SJCRH30 (cell line): ENCODE results near the gene ADCY6. TPM values are rescaled to one million over a fixed set of nuclear protein-coding genes. Genes with fewer than 3 reads are reported as not detected.
"Not testable (repeated sequence)": the region's sequence is repeated elsewhere in the genome, so short reads cannot be mapped to it uniquely, and the experiment has no call there.

Source experiments
- DNase-seq, 2 experiments: peaks; one replicate each; pipeline ENCODE4 v3.0.0-alpha.2; 2015 to 2020
- H3K27ac ChIP-seq: fragments of 250-450 bp; sonication (Bioruptor Pico); 2 replicates; pipeline ENCODE4 v1.5.1; 2020; ENCODE audit warnings: mild to moderate bottlenecking, moderate library complexity
- H3K27me3 ChIP-seq: fragments of 250-450 bp; sonication (Bioruptor Pico); 2 replicates; pipeline ENCODE4 v1.5.1; 2020; ENCODE audit warnings: mild to moderate bottlenecking, moderate library complexity
- H3K36me3 ChIP-seq: fragments of 250-450 bp; sonication (Bioruptor Pico); 2 replicates; pipeline ENCODE4 v1.5.1; 2020; ENCODE audit warnings: mild to moderate bottlenecking, moderate library complexity
- H3K4me1 ChIP-seq: fragments of 250-450 bp; sonication (Bioruptor Pico); 2 replicates; pipeline ENCODE4 v1.5.1; 2020; ENCODE audit warnings: mild to moderate bottlenecking, moderate library complexity
- H3K4me3 ChIP-seq: fragments of 250-450 bp; sonication (Bioruptor Pico); 2 replicates; pipeline ENCODE4 v1.5.1; 2020; ENCODE audit warnings: mild to moderate bottlenecking, moderate library complexity
- H3K9me3 ChIP-seq: fragments of 250-450 bp; sonication (Bioruptor Pico); replicated peaks from 2 replicates; pipeline ENCODE4 v1.5.1; 2020; ENCODE audit warnings: mild to moderate bottlenecking, moderate library complexity
- total RNA-seq: library from RNA; depleted of rRNA; stranded (reverse); fragments of >200 nt; shearing (Covaris generic); gene quantifications from 2 replicates; pipeline ENCODE4 v1.2.3, GENCODE V29; 2014

Gene ADCY6
- total RNA-seq, 1 experiment from 2014 or later = 18.7 TPM

DNA sequence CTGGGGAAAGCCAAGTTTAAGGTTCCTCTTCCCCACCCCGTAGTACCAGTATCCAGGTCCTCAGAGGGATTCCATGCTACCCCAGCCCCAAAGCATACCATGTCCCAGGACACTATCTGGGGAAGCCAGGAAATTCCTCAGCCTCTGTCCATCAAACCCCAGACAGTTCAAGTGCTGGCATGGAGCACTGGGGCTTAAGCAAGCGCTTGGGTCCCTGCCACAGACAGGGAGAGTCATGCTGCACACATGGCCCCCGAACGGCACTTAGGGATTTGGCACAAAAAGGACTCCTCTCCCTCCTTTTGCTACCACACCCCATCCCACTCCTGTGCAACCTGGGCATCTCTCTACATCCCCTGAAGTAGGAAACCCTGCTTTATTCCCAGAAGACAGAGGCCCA is 21.8 kb downstream of the ADCY6 start:
- no peaks in the 10 kb centered on the region for H3K4me1 ChIP-seq
- H3K27ac ChIP-seq = no peak overlapping the region
- H3K36me3 ChIP-seq = 0 out of 2 replicates have a peak, but pooled peaks cover 3% of the 10 kb centered on the region
- H3K9me3 ChIP-seq = no peaks in the 10 kb centered on the region
- H3K4me3 ChIP-seq = no peak overlapping the region
- no peaks in the 10 kb centered on the region for H3K27me3 ChIP-seq
- no peak for DNase-seq

DNA sequence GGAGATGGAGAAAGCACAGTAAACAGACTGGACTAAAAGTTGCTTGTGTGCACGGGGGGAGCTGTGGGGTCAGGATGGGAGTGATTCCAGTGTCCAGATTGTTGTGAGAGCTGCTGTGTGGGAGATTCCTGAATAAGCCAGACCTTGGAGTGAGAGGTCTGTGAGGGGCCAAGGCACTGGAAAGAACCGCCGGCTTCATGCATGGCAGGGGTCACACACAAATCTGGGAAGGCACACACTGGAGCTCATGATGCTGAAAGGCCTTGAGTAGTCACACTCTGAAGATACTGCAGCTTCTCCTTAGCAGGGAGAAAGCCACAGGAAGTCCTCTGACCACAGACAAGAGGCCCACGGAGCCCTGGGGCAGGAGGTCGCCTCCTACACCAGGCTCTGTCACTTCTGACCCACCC is 23.1 kb downstream of the ADCY6 start:
- H3K4me1 ChIP-seq = no peaks in the 10 kb centered on the region
- H3K4me3 ChIP-seq = no peak overlapping the region
- 0 out of 2 replicates have a peak, but pooled peaks cover 3% of the 10 kb centered on the region for H3K36me3 ChIP-seq
- no peaks in the 10 kb centered on the region for H3K27me3 ChIP-seq
- no peak for DNase-seq
- no peak overlapping the region for H3K27ac ChIP-seq
- no peaks in the 10 kb centered on the region for H3K9me3 ChIP-seq

DNA sequence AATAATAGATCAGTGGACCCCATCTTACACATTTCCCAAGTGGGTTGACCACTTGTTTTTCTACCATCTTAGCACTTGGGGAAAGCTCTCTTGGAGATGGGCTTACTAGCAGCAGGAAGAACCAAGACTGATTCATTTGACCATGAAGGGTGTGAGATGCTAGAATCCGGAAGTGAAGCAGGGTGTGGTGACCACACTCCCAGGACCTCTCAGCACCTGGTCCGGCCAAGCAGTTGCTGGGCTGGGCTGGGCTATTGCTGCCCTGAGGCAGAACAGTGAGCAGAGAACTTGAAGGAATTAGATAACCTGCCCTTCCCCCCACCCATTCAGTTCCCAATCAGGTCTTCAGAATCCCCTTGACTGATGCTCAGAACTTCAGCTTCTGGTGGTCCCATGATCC is 24.4 kb downstream of the ADCY6 start:
- no peaks in the 10 kb centered on the region for H3K27me3 ChIP-seq
- H3K4me1 ChIP-seq = no peaks in the 10 kb centered on the region
- 0 out of 2 replicates have a peak, but pooled peaks cover 3% of the 10 kb centered on the region for H3K36me3 ChIP-seq
- no peaks in the 10 kb centered on the region for H3K9me3 ChIP-seq
- DNase-seq = no peak
- H3K4me3 ChIP-seq = no peak overlapping the region
- H3K27ac ChIP-seq = no peak overlapping the region

DNA sequence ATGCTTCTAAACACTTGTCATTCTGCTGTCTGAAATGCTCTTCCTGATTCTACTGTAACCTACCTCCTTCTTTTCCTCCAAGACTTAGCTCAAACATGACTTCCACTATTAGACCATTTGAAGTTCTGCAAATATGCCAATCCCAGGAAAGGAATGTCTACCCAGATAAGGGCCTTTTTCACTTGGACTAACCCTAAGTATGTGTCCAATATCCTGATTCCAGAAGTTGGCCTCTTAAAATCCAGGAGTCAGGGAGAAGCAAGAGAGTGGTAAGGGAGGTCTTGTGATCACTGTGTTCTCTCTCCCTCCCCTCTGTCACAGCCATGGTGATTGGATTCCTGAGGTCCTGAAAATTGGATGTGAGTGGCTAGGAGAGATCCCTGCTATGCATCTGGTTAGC is 30.2 kb downstream of the ADCY6 start:
- H3K4me3 ChIP-seq = no peak overlapping the region
- H3K27me3 ChIP-seq = no peaks in the 10 kb centered on the region; the same call in 1 of the 2 replicates
- H3K36me3 ChIP-seq = no peaks in the 10 kb centered on the region
- H3K4me1 ChIP-seq = no peaks in the 10 kb centered on the region
- H3K27ac ChIP-seq = no peak overlapping the region
- DNase-seq = no peak
- no peaks in the 10 kb centered on the region for H3K9me3 ChIP-seq

DNA sequence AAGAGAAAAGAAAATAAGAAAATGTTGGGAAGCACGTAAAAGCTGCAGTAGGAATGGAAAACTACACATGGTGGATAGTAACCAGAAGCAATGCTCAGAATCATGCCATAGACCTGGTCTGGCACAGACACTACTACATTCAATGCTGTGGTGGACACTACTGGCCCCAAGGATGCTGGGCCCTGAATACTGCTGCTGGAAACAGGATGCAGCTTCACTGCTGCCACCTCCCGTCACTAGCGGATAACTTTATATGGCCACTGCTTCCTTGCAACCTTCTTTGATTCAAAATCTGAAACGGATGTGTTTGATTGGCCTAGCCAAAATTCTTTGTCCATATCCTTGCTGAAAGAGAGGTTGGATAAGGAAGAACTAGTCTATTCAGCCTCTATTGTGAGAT is 30.7 kb downstream of the ADCY6 start:
- no peaks in the 10 kb centered on the region for H3K36me3 ChIP-seq
- H3K4me1 ChIP-seq = no peaks in the 10 kb centered on the region
- no peak overlapping the region for H3K27ac ChIP-seq
- no peaks in the 10 kb centered on the region; the same call in 1 of the 2 replicates for H3K27me3 ChIP-seq
- no peaks in the 10 kb centered on the region for H3K9me3 ChIP-seq
- H3K4me3 ChIP-seq = no peak overlapping the region
- no peak for DNase-seq

DNA sequence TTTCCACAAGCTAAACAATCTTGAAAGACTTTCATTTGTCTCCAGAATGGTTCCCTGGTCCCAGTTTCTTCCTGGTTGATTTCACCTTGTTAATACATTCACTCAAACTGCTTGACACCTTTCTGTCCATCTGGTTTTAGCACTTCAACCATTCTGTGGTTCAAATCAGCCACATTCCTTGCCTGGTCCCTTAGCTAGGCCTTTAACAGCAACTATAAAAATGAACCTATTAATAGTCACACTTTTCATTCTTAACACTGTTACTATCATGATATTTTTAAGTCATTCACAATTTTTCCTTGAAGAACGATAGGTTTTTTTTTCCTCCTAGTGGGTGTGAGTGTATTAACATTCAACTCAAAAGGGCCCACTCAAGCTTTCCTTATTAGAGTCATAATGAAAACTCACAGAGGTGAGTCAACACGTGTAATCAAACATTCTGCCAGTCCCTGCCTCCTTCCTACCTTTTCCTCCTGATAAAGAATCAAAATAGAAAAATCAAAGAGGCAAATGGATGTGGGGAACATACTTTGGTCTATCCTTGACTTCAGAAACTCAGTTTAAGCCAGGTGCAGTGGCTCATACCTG is 38.0 kb downstream of the ADCY6 start:
- DNase-seq = no peak
- no peaks in the 10 kb centered on the region for H3K4me1 ChIP-seq
- H3K9me3 ChIP-seq = no peaks in the 10 kb centered on the region
- H3K27ac ChIP-seq = no peak overlapping the region
- no peaks in the 10 kb centered on the region; the same call in 1 of the 2 replicates for H3K27me3 ChIP-seq
- H3K4me3 ChIP-seq = no peak overlapping the region
- H3K36me3 ChIP-seq = no peaks in the 10 kb centered on the region

DNA sequence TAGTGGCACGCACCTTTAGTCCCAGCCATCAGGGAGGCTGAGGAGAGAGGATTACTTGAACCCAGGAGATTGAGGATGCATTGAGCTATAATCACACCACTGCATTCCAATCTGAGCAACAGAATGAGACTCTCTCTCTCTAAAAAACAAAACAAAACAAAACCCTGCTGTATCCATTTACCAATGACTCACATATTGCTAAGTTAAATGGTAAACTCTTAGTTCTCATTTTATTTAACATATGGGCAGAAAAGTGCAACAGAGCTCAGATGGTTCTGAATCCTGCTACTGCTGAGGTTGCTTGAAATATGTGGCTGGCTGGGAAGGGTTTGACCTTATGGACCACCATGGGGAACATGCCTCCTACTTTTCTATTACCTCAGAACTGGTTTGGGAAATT is 38.7 kb downstream of the ADCY6 start:
- Histone ChIP-seq H3K27ac (no peak overlapping the region), H3K9me3 (no peaks in the 10 kb centered on the region), H3K27me3 (no peaks in the 10 kb centered on the region; the same call in 1 of the 2 replicates), H3K4me1 (no peaks in the 10 kb centered on the region), H3K36me3 (no peaks in the 10 kb centered on the region), H3K4me3 (no peak overlapping the region)
- DNase-seq = no peak

DNA sequence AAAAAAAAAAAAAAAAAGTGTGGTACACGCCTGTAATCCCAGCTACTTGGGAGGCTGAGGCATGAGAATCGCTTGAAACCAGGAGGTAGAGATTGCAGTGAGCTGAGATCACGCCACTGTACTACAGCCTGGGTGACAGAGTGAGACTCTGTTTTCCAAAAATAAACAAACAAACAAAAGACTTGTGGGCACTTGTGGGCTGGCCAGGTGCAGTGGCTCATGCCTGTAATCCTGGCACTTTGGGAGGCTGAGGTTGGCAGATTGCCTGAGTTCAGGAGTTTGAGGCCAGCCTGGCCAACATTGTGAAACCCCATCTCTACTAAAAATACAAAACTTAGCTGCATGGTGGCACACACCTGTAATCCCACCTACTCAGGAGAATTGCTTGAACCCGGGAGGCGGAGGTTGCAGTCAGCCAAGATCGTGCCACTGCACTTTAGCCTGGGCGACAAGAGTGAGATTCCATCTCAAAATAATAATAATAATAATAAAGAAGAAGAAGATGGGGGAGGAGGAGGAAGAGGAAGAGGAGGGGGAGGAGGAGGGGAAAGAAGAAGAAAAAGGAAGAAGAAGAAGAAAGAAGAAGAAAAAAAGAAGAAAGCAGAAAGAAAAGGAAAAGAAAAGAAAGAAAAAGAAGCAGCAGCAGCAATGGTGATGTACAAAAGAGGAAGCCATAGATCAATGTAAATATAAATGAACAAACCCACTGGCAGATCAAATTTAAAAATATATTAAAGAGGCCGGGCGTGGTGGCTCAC is 44.5 kb downstream of the ADCY6 start:
- Histone ChIP-seq H3K36me3 (no peaks in the 10 kb centered on the region), H3K27ac (no peak overlapping the region), H3K9me3 (no peaks in the 10 kb centered on the region), H3K4me1 (no peaks in the 10 kb centered on the region), H3K4me3 (no peak overlapping the region), H3K27me3 (0 out of 2 replicates have a peak, but pooled peaks cover 10% of the 10 kb centered on the region)
- peak; percentile 24 to 34 for DNase-seq

DNA sequence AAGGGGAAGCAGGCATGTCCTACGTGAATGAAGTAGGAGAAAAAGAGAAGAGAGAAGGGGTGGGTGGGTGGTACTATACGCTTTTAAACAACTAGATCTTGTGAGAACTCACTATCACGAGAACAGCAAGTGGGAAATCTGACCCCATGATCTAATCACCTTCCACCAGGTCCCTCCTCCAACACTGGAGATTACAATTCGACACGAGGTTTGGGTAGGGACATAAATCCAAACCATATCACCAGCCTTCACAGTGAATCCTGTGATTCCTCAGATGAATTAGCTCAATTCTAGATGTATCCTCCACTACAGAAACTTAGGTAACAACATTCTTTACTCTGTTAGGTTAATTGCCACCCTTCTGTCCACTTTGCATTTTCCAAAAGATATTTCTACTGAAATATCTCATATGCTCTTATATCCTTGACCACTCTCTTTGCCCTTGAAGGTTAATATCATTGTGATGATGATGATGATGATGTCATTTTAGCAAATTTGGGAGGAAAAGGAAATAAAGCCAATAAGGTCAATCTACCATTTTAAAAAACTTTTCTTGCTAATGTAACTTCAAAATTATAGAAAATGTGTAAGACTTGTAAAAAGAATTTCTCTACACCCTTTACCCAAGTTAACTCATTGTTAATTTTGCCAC is 49.1 kb downstream of the ADCY6 start:
- no peak for DNase-seq

DNA sequence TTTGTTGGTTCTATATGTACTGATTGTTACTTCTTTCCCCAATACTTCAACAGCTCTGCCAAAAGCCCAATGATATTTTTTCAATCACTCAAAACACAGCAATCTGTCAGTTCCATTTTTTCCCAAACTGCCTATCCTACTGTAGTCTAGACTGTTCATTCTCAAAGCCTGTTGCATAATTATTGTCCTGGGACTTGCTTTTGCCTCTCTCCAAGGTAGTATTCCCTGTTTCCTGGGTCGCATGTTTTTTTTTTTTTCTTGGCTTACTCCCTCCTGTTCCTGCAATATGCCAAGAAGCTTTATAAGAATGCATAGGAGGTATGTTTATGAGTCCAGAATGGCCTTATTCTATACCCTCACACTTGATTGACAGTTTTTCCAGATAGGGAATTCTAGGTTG is 52.4 kb downstream of the ADCY6 start:
- Histone ChIP-seq H3K9me3 (no peaks in the 10 kb centered on the region), H3K4me3 (no peak overlapping the region), H3K36me3 (no peaks in the 10 kb centered on the region), H3K27ac (no peak overlapping the region), H3K27me3 (no peaks in the 10 kb centered on the region), H3K4me1 (no peaks in the 10 kb centered on the region)
- no peak for DNase-seq

More for the DNA sequence above, 49.1 kb downstream of the ADCY6 start:
- H3K9me3 ChIP-seq = no peaks in the 10 kb centered on the region
- H3K27me3 ChIP-seq = 0 out of 2 replicates have a peak, but pooled peaks cover 8% of the 10 kb centered on the region
- H3K4me3 ChIP-seq = no peak overlapping the region
- no peaks in the 10 kb centered on the region for H3K4me1 ChIP-seq
- H3K36me3 ChIP-seq = no peaks in the 10 kb centered on the region
- H3K27ac ChIP-seq = no peak overlapping the region

DNA sequence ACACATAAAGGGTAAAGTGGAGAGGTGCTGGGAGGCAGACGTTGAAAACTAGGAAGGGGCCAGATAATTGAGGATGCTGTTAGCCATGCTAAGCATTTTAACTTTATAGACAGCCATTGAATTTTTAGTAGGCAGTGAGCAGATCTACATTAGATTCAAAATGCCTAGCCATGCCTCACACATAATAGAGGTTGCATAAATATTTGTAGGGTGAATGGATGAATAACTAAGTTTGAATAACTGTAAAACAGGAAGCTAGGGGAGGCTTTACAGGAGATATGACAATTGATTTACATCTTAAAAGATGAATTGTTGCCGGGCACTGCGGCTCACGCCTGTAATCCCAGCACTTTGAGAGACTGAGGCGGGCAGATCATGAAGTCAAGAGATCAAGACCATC is 60.1 kb downstream of the ADCY6 start:
- Histone ChIP-seq H3K4me1 (no peaks in the 10 kb centered on the region), H3K27ac (no peak overlapping the region), H3K4me3 (no peak overlapping the region), H3K36me3 (no peaks in the 10 kb centered on the region), H3K9me3 (no peaks in the 10 kb centered on the region), H3K27me3 (no peaks in the 10 kb centered on the region)
- no peak for DNase-seq

DNA sequence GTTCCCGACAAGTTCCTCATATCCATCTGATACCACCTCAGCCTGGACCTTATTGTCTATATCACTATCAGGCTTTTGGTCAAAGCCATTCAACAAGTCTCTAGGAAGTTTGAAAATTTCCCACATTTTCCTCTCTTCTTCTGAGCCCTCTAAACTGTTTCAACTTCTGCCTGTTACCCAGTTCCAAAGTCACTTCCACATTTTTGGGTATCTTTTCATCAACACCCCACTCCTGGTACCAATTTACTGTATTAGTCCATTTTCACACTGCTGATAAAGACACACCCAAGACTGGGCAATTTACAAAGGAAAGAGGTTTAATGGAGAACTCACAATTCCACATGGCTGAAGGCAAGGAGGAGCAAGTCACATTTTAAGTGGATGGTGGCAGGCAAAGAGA is 68.2 kb downstream of the ADCY6 start:
- H3K4me1 ChIP-seq, H3K27ac ChIP-seq, H3K9me3 ChIP-seq, H3K4me3 ChIP-seq, H3K36me3 ChIP-seq, H3K27me3 ChIP-seq, DNase-seq: not testable (repeated sequence)

DNA sequence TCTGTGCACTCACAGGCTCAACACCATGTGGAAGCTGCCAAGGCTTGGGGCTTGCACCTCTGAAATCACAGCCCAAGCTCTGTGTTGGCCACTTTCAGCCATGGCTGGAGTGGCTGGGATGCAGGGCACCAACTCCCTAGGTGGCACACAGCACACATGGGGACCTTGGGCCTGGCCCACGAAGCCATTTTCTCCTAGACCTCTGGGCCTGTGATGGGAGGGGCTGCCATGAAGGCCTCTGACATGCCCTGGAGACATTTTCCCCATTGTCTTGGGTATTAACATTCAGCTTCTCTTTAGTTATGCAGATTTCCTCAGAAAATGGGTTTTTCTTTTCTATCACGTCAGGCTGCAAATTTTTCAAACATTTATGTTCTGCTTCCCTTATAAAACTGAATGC is 68.7 kb downstream of the ADCY6 start:
- DNase-seq, H3K4me1 ChIP-seq, H3K27me3 ChIP-seq, H3K4me3 ChIP-seq, H3K27ac ChIP-seq, H3K36me3 ChIP-seq, H3K9me3 ChIP-seq: not testable (repeated sequence)

DNA sequence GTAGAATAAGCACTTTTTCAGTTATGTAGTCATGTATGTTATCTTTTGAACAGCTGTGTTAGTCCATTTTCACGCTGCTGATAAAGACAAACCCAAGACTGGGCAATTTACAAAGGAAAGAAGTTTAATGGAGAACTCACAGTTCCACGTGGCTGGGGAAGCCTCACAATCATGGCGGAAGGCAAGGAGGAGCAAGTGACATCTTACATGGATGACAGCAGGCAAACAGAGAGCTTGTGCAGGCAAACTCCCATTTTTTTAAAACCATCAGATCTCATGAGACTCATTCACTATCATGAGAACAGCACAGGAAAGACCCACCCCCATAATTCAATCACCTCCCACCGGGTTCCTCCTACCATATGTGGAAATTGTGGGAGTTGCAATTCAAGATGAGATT is 69.9 kb downstream of the ADCY6 start:
- not testable (repeated sequence) for H3K4me1 ChIP-seq, H3K9me3 ChIP-seq, H3K36me3 ChIP-seq, DNase-seq, H3K4me3 ChIP-seq, H3K27ac ChIP-seq, H3K27me3 ChIP-seq

DNA sequence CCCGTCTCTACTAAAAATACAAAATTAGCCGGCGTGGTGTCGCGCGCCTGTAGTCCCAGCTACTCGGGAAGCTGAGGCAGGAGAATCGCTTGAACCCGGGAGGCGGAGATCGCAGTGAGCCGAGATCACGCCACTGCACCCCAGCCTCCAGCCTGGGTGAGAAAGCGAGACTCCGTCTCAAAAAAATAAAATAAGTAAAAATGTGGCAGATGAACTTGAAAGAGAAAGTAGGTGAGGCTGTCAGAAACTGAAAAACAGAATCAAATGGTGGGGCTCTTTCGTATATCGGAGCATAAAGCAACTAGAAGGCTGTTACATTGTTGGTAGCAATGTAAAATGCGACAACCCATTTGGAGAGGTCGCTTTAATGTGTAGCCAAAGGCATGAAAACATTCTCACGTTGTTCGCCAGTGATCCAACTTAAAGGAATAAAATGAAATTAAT is 71.6 kb downstream of the ADCY6 start:
- H3K4me1 ChIP-seq = peaks cover 8% of the 10 kb centered on the region; the same call in 1 of the 2 replicates
- peaks cover 8% of the 10 kb centered on the region for H3K9me3 ChIP-seq
- H3K4me3 ChIP-seq = peak overlapping the region; percentile 77
- peak overlapping the region; percentile 80 for H3K27ac ChIP-seq
- H3K36me3 ChIP-seq = peaks cover 20% of the 10 kb centered on the region
- H3K27me3 ChIP-seq = no peaks in the 10 kb centered on the region
- peak in 1 of 2 experiments; percentile 32 for DNase-seq
